Fibroblast of mammary gland (primary cell): ENCODE measurements around the gene SLC9A3.
A peak's percentile ranks its signal among the peaks of the same experiment; 100 is the strongest.

Experiments used
- DNase-seq: peaks from one replicate; pipeline ENCODE4 v3.0.0-alpha.2; 2010; ENCODE audit warnings: low read depth
- H3K4me3 ChIP-seq: 2 replicates; pipeline ENCODE4 v1.5.1; 2011; ENCODE audit warnings: low read depth, mild to moderate bottlenecking, low read length, moderate library complexity; ENCODE audit not compliant: control insufficient read depth
- CTCF ChIP-seq: conservative IDR thresholded peaks from 2 replicates; pipeline ENCODE4 v1.5.1; 2011; ENCODE audit warnings: low read depth, low read length, inconsistent platforms; ENCODE audit not compliant: control insufficient read depth, insufficient read depth

SLC9A3 gene

DNA sequence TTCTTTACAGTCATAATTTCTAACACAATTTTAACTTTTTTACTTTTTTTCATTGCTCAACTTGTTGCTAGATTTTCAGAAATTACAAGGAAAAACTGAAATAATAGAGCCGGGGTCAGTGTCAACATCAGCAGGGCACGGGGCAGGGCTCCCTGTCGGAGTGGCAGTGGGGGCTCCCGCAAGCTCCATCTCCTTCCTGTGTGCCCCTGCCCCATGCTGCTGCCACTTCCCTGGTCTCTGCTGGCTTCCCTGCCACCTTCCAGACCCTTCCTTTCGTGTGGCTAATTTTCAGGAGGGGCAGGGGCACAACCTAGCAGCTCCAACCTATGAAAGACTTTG lies 82.3 kb downstream of the SLC9A3 start:
- no peak for DNase-seq
- peak overlapping the region; percentile 74 for H3K4me3 ChIP-seq
- no peak for TF ChIP-seq CTCF

DNA sequence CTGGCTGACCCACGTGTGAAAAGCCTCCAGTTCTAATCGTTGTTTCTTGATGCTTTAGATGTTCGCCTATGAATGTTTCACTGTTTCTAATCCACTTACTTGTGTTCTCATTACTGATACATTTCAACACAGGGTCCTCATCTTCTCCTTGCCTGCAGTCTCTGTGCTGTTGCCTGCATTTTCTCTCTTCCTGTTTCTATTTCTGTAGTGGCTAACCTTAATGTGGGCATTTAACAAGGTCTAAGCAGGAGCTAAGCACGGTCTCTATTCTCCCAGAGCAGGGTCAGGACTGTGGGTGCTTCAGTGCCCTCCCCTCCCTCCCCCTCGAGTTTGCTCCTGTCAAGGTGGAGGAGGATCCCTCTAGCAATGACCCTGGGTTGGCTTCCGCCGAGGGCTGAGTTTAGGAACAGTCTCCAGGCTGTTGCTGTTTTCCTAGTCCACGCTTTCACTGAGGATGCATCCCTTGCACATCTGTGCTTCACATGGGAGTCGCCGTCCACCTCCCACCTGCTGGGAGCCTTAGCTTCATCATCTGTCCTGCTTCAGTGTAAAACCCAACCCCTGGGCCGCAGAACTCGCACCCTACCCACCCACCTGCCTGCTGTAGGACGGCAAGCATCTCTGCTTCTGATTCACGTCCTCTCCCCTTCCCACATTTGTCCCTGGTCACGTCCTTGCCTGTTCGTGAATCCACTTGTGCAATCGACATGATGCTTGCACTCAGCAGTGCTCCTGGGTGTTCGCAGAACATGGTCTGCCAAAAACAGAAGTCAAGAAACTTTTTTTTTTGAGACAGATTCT lies 83.6 kb downstream of the SLC9A3 start:
- no peak overlapping the region for H3K4me3 ChIP-seq
- no peak for TF ChIP-seq CTCF
- no peak for DNase-seq

- no peak overlapping the region for H3K4me3 ChIP-seq
- no peak for TF ChIP-seq CTCF
- no peak for DNase-seq
Measured at GRCh38 chr5:439636-440035, 84.6 kb downstream of the SLC9A3 start.

DNA sequence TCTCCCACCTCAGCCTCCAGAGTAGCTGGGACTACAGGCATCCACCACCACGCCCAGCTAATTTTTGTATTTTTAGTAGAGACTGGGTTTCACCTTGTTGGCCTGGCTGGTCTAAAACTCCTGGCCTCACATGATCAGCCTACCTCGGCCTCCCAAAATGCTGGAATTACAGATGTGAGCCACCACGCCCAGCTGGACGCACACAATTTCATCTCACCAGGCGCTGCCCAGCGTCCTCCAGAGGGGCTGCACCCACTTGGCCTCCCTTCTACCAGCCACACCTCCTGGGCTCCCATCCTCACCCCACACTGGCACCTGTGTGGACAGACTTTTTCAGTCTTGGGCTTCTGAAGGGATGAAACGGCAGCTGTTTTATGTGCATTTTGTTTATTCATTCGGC lies 85.1 kb downstream of the SLC9A3 start:
- no peak overlapping the region for H3K4me3 ChIP-seq
- DNase-seq: no peak
- no peak for TF ChIP-seq CTCF

DNA sequence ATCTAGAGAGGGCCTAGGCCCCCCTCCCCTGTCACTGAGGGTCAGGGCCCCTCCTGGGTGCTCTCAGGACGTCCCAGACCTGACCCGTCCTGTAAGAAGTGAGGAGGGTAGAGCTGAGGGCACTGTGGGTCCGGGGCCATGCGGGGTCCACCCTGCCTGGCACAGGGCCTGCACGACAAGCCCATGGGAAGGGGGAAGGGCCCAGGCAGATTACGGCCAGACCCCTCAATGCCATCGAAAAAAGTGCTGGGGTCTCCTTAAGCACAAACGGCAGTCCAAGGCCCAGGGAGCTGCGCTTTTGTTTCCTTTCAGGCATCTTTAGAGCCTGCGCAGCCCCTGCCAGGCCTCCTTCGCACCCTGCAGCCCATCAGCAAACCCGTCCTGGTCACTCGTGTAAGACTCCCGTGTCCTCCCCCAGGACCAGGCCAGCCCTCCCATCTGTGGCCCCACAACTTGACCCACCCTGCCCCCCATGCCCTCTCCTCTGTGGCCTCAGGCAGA lies 85.7 kb downstream of the SLC9A3 start:
- no peak overlapping the region for H3K4me3 ChIP-seq
- no peak for DNase-seq
- no peak for TF ChIP-seq CTCF

DNA sequence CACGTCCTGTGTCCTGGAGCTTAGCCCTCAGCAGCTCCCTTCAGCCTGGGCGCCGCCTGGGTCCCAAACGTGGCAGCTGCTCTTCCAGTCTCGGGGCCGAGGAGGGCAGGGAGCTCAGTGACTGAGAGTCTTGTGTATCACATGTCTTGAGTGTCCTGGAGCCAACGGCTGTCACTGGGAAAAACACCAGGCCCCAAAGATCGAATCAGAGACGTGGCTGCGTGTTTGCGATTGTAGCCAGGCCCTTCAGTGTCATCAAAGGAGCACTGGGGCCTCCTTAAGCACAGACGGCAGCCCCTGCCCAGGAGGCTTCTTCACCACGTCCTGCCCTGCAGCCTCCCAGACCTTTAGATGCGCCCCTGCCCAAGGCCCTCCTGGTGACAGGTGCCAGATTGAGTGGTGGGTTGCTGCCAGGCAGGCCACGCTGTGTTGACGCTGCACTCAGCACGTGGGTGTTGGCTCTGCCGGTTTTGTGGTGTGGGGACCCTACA lies 86.9 kb downstream of the SLC9A3 start:
- DNase-seq: no peak

More for the DNA sequence above, 86.9 kb downstream of the SLC9A3 start:
- no peak overlapping the region for H3K4me3 ChIP-seq
- TF ChIP-seq CTCF: no peak
